Amygdala (tissue), 56 donors: Measurements from ENCODE around the gene KIF17.
A peak's percentile ranks its signal among the peaks of the same experiment; 100 is the strongest.

Experiments used
- DNase-seq, 56 donors: peaks; one replicate each; lab custom pipeline; 2025; lab: John Stamatoyannopoulos, UW

Gene KIF17

GRCh38 chr1:20663969-20664715 lies 53.7 kb downstream of the KIF17 start:
- DNase-seq = no peak

- DNase-seq = no peak
Measured at GRCh38 chr1:20663365-20663764, 54.4 kb downstream of the KIF17 start.

- no peak for DNase-seq
Measured at GRCh38 chr1:20662110-20662475, 55.7 kb downstream of the KIF17 start.

GRCh38 chr1:20661207-20662109 lies 56.3 kb downstream of the KIF17 start, which contains the start of gene DDOST:
DDOST (minus strand) TSS chr1:20661369; CDS start chr1:20661350, 19 bp downstream.
- DNase-seq = peak; percentile 74 to 99 (median 96)

GRCh38 chr1:20660847-20661206 lies 57.0 kb downstream of the KIF17 start:
- DNase-seq = no peak

GRCh38 chr1:20660363-20660762 lies 57.4 kb downstream of the KIF17 start:
- no peak for DNase-seq

GRCh38 chr1:20658166-20658915 lies 59.5 kb downstream of the KIF17 start:
- no peak for DNase-seq

- no peak for DNase-seq
Measured at GRCh38 chr1:20657024-20657423, 60.8 kb downstream of the KIF17 start.

GRCh38 chr1:20654104-20654690 lies 63.6 kb downstream of the KIF17 start:
- peak in 32 of 56 donors; percentile 4 to 63 (median 26) for DNase-seq

GRCh38 chr1:20652300-20652699 lies 65.5 kb downstream of the KIF17 start:
- DNase-seq = no peak

- DNase-seq = no peak
Measured at GRCh38 chr1:20648946-20649345, 68.9 kb downstream of the KIF17 start.

- DNase-seq = no peak
Measured at GRCh38 chr1:20648438-20648837, 69.4 kb downstream of the KIF17 start.

GRCh38 chr1:20645414-20645813 lies 72.4 kb downstream of the KIF17 start:
- DNase-seq = no peak

GRCh38 chr1:20644416-20644815 lies 73.4 kb downstream of the KIF17 start:
- DNase-seq = no peak

GRCh38 chr1:20643080-20643479 lies 74.7 kb downstream of the KIF17 start:
- DNase-seq = no peak

- DNase-seq = no peak
Measured at GRCh38 chr1:20641975-20642374, 75.8 kb downstream of the KIF17 start.

- peak in 23 of 56 donors; percentile 3 to 66 (median 13) for DNase-seq
Measured at GRCh38 chr1:20640183-20640597, 77.6 kb downstream of the KIF17 start.

GRCh38 chr1:20636785-20637347 lies 80.9 kb downstream of the KIF17 start:
- DNase-seq = no peak

GRCh38 chr1:20634594-20635084 lies 83.2 kb downstream of the KIF17 start:
- peak in 5 of 56 donors; percentile 7 to 14 (median 10) for DNase-seq

GRCh38 chr1:20634065-20634593 lies 83.7 kb downstream of the KIF17 start:
- DNase-seq = no peak
